B cell (primary cell): ENCODE data around the gene TSC22D2. TPM values are rescaled to one million over a fixed set of nuclear protein-coding genes. Genes with fewer than 3 reads are reported as not detected.

Experiments used
- ATAC-seq: fragments of 200-7000 bp; cut with Tn5 transposase; one replicate; pipeline ENCODE4 v1.10.0; 2021; ENCODE audit warnings: low read depth, mild to moderate bottlenecking, moderate number of reproducible peaks, moderate library complexity
- CTCF ChIA-PET: fragments of 350-600 bp; sonication (Branson Sonifier 250); formaldehyde crosslinking; loops from one replicate; lab custom pipeline; 2021; ENCODE audit warnings: antibody characterized with exemption, inconsistent platforms; lab: Charles Lee
- POLR2A ChIA-PET: fragments of 350-600 bp; sonication (Branson Sonifier 250); formaldehyde crosslinking; loops from one replicate; lab custom pipeline; 2021; ENCODE audit warnings: antibody characterized with exemption; lab: Charles Lee
- DNase-seq: peaks from one replicate; pipeline ENCODE4 v3.0.0; 2013
- H2AFZ ChIP-seq: 2 replicates; pipeline ENCODE4 v1.6.1; 2012; ENCODE audit warnings: mild to moderate bottlenecking, low read depth, low read length; ENCODE audit not compliant: insufficient read depth, poor library complexity, severe bottlenecking
- H3K27ac ChIP-seq, 2 donors: 1 replicate in 1 of 2; 2 replicates in 1 of 2; pipeline ENCODE4 v1.5.1; 2012 to 2013; ENCODE audit warnings: low read length in 2 of 2, mild to moderate bottlenecking in 2 of 2, moderate library complexity in 1 of 2
- H3K27me3 ChIP-seq, 4 experiments: fragments of 200-600 bp in 1 of 4; sonication (generic) in 1 of 4; replicated peaks in 1 of 4; 1 replicate in 2 of 4; 2 replicates in 2 of 4; pipeline versions ENCODE4 v1.6.1 to v1.7.0; 2013 to 2016; ENCODE audit warnings: low read length in 3 of 4, mild to moderate bottlenecking in 2 of 4, mixed read lengths in 1 of 4, moderate library complexity in 1 of 4; ENCODE audit not compliant: insufficient read depth in 4 of 4, control insufficient read depth in 3 of 4; ENCODE audit errors: control extremely low read depth in 1 of 4
- H3K36me3 ChIP-seq, 2 experiments: replicated peaks in 1 of 2; 1 replicate in 1 of 2; 2 replicates in 1 of 2; pipeline versions ENCODE4 v1.6.1 to v1.7.1; 2013; ENCODE audit warnings: low read length in 1 of 2; ENCODE audit not compliant: insufficient read depth in 2 of 2, control insufficient read depth in 1 of 2; ENCODE audit errors: control extremely low read depth in 1 of 2, extremely low read depth in 1 of 2
- H3K4me1 ChIP-seq, 2 donors: fragments of 200-600 bp in 1 of 2; sonication (generic) in 1 of 2; 1 replicate in 1 of 2; 2 replicates in 1 of 2; pipeline versions ENCODE4 v1.5.1 to v1.6.1; 2013 to 2017; ENCODE audit warnings: low read length in 2 of 2; ENCODE audit not compliant: control insufficient read depth in 2 of 2, insufficient read depth in 2 of 2
- H3K4me2 ChIP-seq: replicated peaks from 2 replicates; pipeline ENCODE3; 2012; ENCODE audit warnings: mild to moderate bottlenecking, low read depth, low read length; ENCODE audit not compliant: poor library complexity, severe bottlenecking
- H3K4me3 ChIP-seq, 5 experiments: fragments of 200-600 bp in 1 of 5; sonication (generic) in 1 of 5; 1 replicate in 3 of 5; 2 replicates in 2 of 5; pipeline versions ENCODE4 v1.5.1 to v1.7.0; 2011 to 2016; ENCODE audit warnings: low read length in 4 of 5, mild to moderate bottlenecking in 4 of 5, low read depth in 2 of 5, control low read depth in 1 of 5, moderate library complexity in 1 of 5; ENCODE audit not compliant: insufficient read depth in 1 of 5; ENCODE audit errors: control extremely low read depth in 1 of 5, extremely low read depth in 1 of 5
- H3K79me2 ChIP-seq: fragments of 200-600 bp; sonication (generic); one replicate; pipeline ENCODE4 v1.6.0; 2016; ENCODE audit warnings: low read length; ENCODE audit not compliant: control insufficient read depth, insufficient read depth
- H3K9ac ChIP-seq: fragments of 200-600 bp; sonication (generic); 2 replicates; pipeline ENCODE4 v1.6.1; 2017; ENCODE audit warnings: mild to moderate bottlenecking, low read length, moderate library complexity
- H3K9me3 ChIP-seq, 3 donors: one replicate each; pipeline versions ENCODE4 v1.6.1 to v1.7.1; 2013; ENCODE audit warnings: low read length in 2 of 3; ENCODE audit not compliant: control insufficient read depth in 2 of 3, insufficient read depth in 1 of 3; ENCODE audit errors: control extremely low read depth in 1 of 3
- H4K20me1 ChIP-seq: 2 replicates; pipeline ENCODE4 v1.6.0; 2012; ENCODE audit warnings: mild to moderate bottlenecking, low read length; ENCODE audit not compliant: insufficient read depth, control insufficient read depth, poor library complexity, severe bottlenecking
- H3K27ac Mint-ChIP-seq: one replicate; pipeline ENCODE4 v1.8.0; 2021; ENCODE audit warnings: mixed read lengths
- H3K27me3 Mint-ChIP-seq: one replicate; pipeline ENCODE4 v1.8.0; 2021; ENCODE audit warnings: mixed read lengths
- H3K4me1 Mint-ChIP-seq: one replicate; pipeline ENCODE4 v1.8.0; 2021; ENCODE audit warnings: mixed read lengths
- H3K4me3 Mint-ChIP-seq: one replicate; pipeline ENCODE4 v1.8.0; 2021; ENCODE audit warnings: mixed read lengths
- H3K9me3 Mint-ChIP-seq: one replicate; pipeline ENCODE4 v1.8.0; 2022; ENCODE audit warnings: mixed read lengths; ENCODE audit not compliant: insufficient read depth
- EZH2 ChIP-seq: IDR thresholded peaks from 2 replicates; pipeline ENCODE4 v1.6.1; 2012; ENCODE audit warnings: borderline replicate concordance, low read depth, mild to moderate bottlenecking, moderate library complexity, low read length; ENCODE audit not compliant: insufficient read depth, poor library complexity, severe bottlenecking
- WGBS: methylation state at CpG from one replicate; pipeline ENCODE4 v1.1.5; 2013; ENCODE audit warnings: missing lambda C conversion rate; ENCODE audit not compliant: insufficient coverage; 5-methylcytosine and 5-hydroxymethylcytosine counted together
- intact Hi-C: fragments of 100-400 bp; cut with micrococcal nuclease; formaldehyde crosslinking; loops from one replicate; pipeline ENCODE4 v1.10.0; 2022
- polyA minus RNA-seq: library from RNA; depleted of rRNA, polyadenylated mRNA; stranded (reverse); fragments of >200 nt; gene quantifications from 2 replicates; pipeline ENCODE4 v1.2.3, GENCODE V29; 2012
- polyA plus RNA-seq: library from polyadenylated mRNA; depleted of rRNA; stranded (reverse); fragments of >200 nt; gene quantifications from 2 replicates; pipeline ENCODE4 v1.2.3, GENCODE V29; 2012
- total RNA-seq, 2 donors: library from RNA; stranded (reverse); fragments of 120-200 nt in 1 of 2; gene quantifications; 1 replicate in 1 of 2; 2 replicates in 1 of 2; pipeline versions ENCODE4 v1.2.3 to v1.2.4, GENCODE V29; 2013 to 2022
- TF ChIP-seq, protein P1 (sequence below): fragments of 200-600 bp; IDR thresholded peaks from one replicate; pipeline ENCODE4 v1.8.0; 2022; ENCODE audit warnings: antibody characterized with exemption, mild to moderate bottlenecking

The TSC22D2 gene
- total RNA-seq: 45.9 and 48.5 TPM in 2 replicates
- 11.7 TPM for total RNA-seq (2013)
- 17.2 and 26.9 TPM in 2 replicates for polyA plus RNA-seq
- polyA minus RNA-seq: 24.8 and 29.1 TPM in 2 replicates

DNA sequence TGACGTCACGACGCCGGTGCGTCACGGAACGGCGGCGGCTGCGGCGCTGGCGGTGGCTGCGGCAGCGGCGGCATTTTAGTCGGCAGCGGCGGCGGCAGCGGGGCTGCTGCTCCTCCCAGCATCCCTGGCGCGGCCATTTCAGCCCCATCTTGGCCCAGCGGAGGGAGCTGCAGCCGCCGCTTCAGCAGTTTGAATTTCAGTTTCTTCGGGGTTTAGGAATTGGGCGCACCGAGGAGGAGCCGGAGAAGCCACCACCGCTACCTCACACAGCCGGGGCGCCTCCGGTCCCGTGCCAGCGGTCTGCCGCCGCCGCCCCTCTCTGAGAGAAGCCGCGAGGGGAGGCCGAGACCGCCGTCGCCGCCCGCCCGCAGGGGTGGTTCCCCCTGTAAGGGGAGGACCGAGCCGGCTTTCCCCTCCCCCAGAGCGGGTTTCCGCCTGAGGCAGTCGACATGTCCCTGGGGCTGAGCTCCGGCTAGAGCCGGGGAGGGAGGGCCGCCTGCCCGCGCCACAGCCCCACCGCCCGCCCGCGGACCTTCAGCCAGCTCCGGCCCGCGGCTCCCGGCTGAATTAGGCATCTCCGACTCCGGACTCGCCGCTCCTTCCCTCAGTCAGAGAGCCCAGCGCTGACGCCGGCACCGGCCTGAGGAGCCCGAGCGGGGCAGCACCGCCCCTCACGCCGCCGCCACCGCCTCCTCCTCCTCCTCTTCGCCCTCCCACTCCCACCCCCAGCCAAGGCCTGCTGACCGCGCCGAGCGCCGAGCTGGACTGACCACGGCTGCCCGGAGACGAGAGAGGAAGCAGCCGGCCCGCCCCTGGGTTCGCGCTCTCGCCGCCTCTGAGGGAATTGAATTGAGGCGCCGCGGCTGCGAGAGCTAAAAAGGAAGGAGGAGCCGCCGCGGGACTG, at the start of gene TSC22D2:
TSC22D2 (plus strand) TSS at position 78 of the 904 bp plus-strand sequence. CDS start 1,053 bp downstream, outside the sequence.
- Mint-ChIP-seq H3K27me3 (no peaks in the 10 kb centered on the region), H3K4me1 (peaks cover 33% of the 10 kb centered on the region), H3K27ac (peak within 1 kb of the TSS; percentile 94), H3K9me3 (no peaks in the 10 kb centered on the region), H3K4me3 (peak within 1 kb of the TSS; percentile 87)
- POLR2A ChIA-PET: interaction anchor here (0.7 to 2.9 kb wide), 7 partner anchors 12 to 355 kb away, joined by 3 to 26 read pairs (median 8); partner anchors contain the start of genes EIF2A, SELENOT, SERP1 and SIAH2
- TF ChIP-seq, protein P1, sequence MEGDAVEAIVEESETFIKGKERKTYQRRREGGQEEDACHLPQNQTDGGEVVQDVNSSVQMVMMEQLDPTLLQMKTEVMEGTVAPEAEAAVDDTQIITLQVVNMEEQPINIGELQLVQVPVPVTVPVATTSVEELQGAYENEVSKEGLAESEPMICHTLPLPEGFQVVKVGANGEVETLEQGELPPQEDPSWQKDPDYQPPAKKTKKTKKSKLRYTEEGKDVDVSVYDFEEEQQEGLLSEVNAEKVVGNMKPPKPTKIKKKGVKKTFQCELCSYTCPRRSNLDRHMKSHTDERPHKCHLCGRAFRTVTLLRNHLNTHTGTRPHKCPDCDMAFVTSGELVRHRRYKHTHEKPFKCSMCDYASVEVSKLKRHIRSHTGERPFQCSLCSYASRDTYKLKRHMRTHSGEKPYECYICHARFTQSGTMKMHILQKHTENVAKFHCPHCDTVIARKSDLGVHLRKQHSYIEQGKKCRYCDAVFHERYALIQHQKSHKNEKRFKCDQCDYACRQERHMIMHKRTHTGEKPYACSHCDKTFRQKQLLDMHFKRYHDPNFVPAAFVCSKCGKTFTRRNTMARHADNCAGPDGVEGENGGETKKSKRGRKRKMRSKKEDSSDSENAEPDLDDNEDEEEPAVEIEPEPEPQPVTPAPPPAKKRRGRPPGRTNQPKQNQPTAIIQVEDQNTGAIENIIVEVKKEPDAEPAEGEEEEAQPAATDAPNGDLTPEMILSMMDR: no peak
- no peak for TF ChIP-seq EZH2
- Histone ChIP-seq H3K27ac (peak within 1 kb of the TSS; percentile 91 to 99), H3K36me3 (peaks cover 0 to 3% of the 10 kb centered on the region in 2 experiments), H4K20me1 (peaks cover 45% of the 10 kb centered on the region), H3K79me2 (peaks cover 43% of the 10 kb centered on the region), H3K9ac (peak within 1 kb of the TSS; percentile 95), H3K4me3 (peak within 1 kb of the TSS; percentile 66 to 88 (median 77)), H3K27me3 (no peaks in the 10 kb centered on the region), H3K4me1 (peaks cover 21 to 25% of the 10 kb centered on the region in 2 donors), H3K4me2 (peak within 1 kb of the TSS; percentile 95), H2AFZ (peak within 1 kb of the TSS; percentile 68), H3K9me3 (no peaks in the 10 kb centered on the region)
- CTCF ChIA-PET: interaction anchor here (0.6 to 7.6 kb wide), 17 partner anchors 9 to 657 kb away, joined by 3 to 72 read pairs (median 6); partner anchors contain the start of genes EIF2A and SERP1
- peak; percentile 98 for DNase-seq
- peak; percentile 73 for ATAC-seq
- intact Hi-C loops: loop anchor here (1.0 to 5.0 kb wide), 10 partner anchors 23 to 1860 kb away; partner anchors contain the start of genes EIF2A, ERICH6, MBNL1 and PFN2
- WGBS: under 1% methylated on average over 100 of the region's 102 CpGs
